Measurements from ENCODE around the gene RIC8A. TPM values are rescaled to one million over a fixed set of nuclear protein-coding genes. Genes with fewer than 3 reads are reported as not detected.

The RIC8A gene
- total RNA-seq, 1 experiment from 2014 or later, result 84.1 TPM

GRCh38 chr11:250274-250673 is 42.8 kb downstream of the RIC8A start:
- intact Hi-C loops (cut with micrococcal nuclease; ENCODE audit: unreplicated experiment), result no loop called here
- Mint-ChIP-seq H3K27ac (ENCODE audit: unreplicated experiment) (no peak overlapping the region), H3K4me1 (ENCODE audit: low read depth, unreplicated experiment) (no peaks in the 10 kb centered on the region), H3K27me3 (ENCODE audit: unreplicated experiment) (peaks cover 2% of the 10 kb centered on the region), H3K4me3 (ENCODE audit: low read depth, unreplicated experiment) (no peak overlapping the region), H3K9me3 (ENCODE audit: low read depth, unreplicated experiment) (no peaks in the 10 kb centered on the region), H3K36me3 (ENCODE audit: insufficient read depth, unreplicated experiment) (peaks cover 58% of the 10 kb centered on the region)
- CTCF ChIA-PET, result interaction anchor here (1.0 to 1.5 kb wide), 3 partner anchors 11 to 25 kb away, joined by 3 to 5 read pairs (median 3); no protein-coding TSS in a partner anchor
- DNase-seq, result no peak
- BruUV-seq (replicated peaks), result no TSS peak
- TF ChIP-seq, protein P1, sequence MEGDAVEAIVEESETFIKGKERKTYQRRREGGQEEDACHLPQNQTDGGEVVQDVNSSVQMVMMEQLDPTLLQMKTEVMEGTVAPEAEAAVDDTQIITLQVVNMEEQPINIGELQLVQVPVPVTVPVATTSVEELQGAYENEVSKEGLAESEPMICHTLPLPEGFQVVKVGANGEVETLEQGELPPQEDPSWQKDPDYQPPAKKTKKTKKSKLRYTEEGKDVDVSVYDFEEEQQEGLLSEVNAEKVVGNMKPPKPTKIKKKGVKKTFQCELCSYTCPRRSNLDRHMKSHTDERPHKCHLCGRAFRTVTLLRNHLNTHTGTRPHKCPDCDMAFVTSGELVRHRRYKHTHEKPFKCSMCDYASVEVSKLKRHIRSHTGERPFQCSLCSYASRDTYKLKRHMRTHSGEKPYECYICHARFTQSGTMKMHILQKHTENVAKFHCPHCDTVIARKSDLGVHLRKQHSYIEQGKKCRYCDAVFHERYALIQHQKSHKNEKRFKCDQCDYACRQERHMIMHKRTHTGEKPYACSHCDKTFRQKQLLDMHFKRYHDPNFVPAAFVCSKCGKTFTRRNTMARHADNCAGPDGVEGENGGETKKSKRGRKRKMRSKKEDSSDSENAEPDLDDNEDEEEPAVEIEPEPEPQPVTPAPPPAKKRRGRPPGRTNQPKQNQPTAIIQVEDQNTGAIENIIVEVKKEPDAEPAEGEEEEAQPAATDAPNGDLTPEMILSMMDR (IDR thresholded peaks at IDR 0.05; ENCODE audit: unreplicated experiment), result no peak

DNA sequence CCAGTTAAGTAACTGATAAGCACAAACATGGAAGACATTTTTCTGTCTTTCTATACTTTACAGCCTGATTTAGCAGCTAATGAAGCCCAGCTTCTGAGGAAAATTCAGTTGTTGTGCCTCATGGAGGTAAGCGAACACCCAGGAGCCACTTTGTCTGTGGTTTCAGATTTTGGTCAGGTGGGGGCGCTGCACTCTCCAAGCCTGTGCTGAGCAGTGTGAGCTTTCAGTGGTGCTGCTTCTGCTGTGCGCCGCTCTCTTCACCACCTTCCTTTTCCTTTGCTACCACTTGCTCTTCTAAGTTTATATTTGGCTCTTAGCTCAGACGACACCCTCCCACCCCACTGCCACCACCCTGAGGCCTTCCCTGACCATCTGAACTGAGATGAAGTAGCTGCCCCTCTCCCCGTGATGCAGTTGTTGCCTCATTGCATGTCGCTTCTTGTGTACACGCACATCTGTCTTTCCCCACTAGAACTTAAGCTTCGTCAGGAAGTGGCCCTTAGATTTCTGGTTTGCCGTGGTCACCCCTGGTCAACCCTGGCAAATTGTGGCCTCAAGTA is 43.3 kb downstream of the RIC8A start:
- no peaks in the 10 kb centered on the region for H3K4me1 Mint-ChIP-seq (ENCODE audit: low read depth, unreplicated experiment)
- CTCF ChIA-PET, result interaction anchor here (1.0 to 1.5 kb wide), 3 partner anchors 10 to 24 kb away, joined by 3 to 5 read pairs (median 3); no protein-coding TSS in a partner anchor
- no TSS peak for BruUV-seq (replicated peaks)
- peaks cover 7% of the 10 kb centered on the region for H3K27me3 Mint-ChIP-seq (ENCODE audit: unreplicated experiment)
- H3K9me3 Mint-ChIP-seq (ENCODE audit: low read depth, unreplicated experiment), result no peaks in the 10 kb centered on the region
- intact Hi-C loops (cut with micrococcal nuclease; ENCODE audit: unreplicated experiment), result no loop called here
- peaks cover 53% of the 10 kb centered on the region for H3K36me3 Mint-ChIP-seq (ENCODE audit: insufficient read depth, unreplicated experiment)
- TF ChIP-seq, protein P1 (IDR thresholded peaks at IDR 0.05; ENCODE audit: unreplicated experiment), result peak; percentile 64
- H3K27ac Mint-ChIP-seq (ENCODE audit: unreplicated experiment), result no peak overlapping the region
- DNase-seq, result peak; percentile 58
- H3K4me3 Mint-ChIP-seq (ENCODE audit: low read depth, unreplicated experiment), result no peak overlapping the region

- CTCF ChIA-PET, result interaction anchor here (1.5 kb wide), 1 partner anchor 14 kb away, joined by 5 read pairs; no protein-coding TSS in a partner anchor
- H3K36me3 Mint-ChIP-seq (ENCODE audit: insufficient read depth, unreplicated experiment), result peaks cover 46% of the 10 kb centered on the region
- no peaks in the 10 kb centered on the region for H3K9me3 Mint-ChIP-seq (ENCODE audit: low read depth, unreplicated experiment)
- intact Hi-C loops (cut with micrococcal nuclease; ENCODE audit: unreplicated experiment), result no loop called here
- DNase-seq, result no peak
- H3K27ac Mint-ChIP-seq (ENCODE audit: unreplicated experiment), result no peak overlapping the region
- BruUV-seq (replicated peaks), result no TSS peak
- no peak overlapping the region for H3K4me3 Mint-ChIP-seq (ENCODE audit: low read depth, unreplicated experiment)
- no peaks in the 10 kb centered on the region for H3K4me1 Mint-ChIP-seq (ENCODE audit: low read depth, unreplicated experiment)
- H3K27me3 Mint-ChIP-seq (ENCODE audit: unreplicated experiment), result peaks cover 13% of the 10 kb centered on the region
- TF ChIP-seq, protein P1 (IDR thresholded peaks at IDR 0.05; ENCODE audit: unreplicated experiment), result no peak
Observed at GRCh38 chr11:251550-251949, 44.0 kb downstream of the RIC8A start.

DNA sequence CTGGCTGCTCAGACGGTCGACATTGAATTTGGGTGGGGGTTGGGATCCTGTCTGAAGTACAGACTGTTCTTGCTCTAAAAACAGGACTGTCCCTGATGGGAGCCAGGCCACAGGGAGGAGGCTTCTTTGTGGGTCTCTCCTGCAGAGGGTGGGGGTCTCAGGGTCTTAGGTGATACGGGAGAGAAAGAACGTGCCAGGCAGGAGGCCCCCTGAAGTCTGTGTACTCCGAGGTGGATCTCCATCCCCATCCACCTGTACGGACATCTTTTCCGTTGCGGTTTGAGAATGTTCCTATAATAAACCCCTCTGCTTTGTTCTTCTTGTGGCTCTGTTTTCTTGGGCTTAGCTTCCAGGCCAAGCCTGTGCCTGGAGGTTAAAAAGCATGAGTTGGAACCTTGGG is 45.2 kb downstream of the RIC8A start:
- BruUV-seq (replicated peaks), result TSS peak; percentile 68
- TF ChIP-seq, protein P1 (IDR thresholded peaks at IDR 0.05; ENCODE audit: unreplicated experiment), result no peak
- no peaks in the 10 kb centered on the region for H3K9me3 Mint-ChIP-seq (ENCODE audit: low read depth, unreplicated experiment)
- no peak for DNase-seq
- intact Hi-C loops (cut with micrococcal nuclease; ENCODE audit: unreplicated experiment), result no loop called here
- no peaks in the 10 kb centered on the region for H3K4me1 Mint-ChIP-seq (ENCODE audit: low read depth, unreplicated experiment)
- peaks cover 17% of the 10 kb centered on the region for H3K27me3 Mint-ChIP-seq (ENCODE audit: unreplicated experiment)
- H3K27ac Mint-ChIP-seq (ENCODE audit: unreplicated experiment), result no peak overlapping the region
- no peak overlapping the region for H3K4me3 Mint-ChIP-seq (ENCODE audit: low read depth, unreplicated experiment)
- peaks cover 43% of the 10 kb centered on the region for H3K36me3 Mint-ChIP-seq (ENCODE audit: insufficient read depth, unreplicated experiment)
- CTCF ChIA-PET, result interaction anchor here (0.6 kb wide), 1 partner anchor 8 kb away, joined by 3 read pairs; no protein-coding TSS in a partner anchor

All from Calu3 (cell line).